H1 (cell line): Measurements from ENCODE around the gene MYL2. TPM values are rescaled to one million over a fixed set of nuclear protein-coding genes. Genes with fewer than 3 reads are reported as not detected.
A peak's percentile ranks its signal among the peaks of the same experiment; 100 is the strongest.

Experiments
- BCL11A ChIP-seq, 2 experiments: IDR thresholded peaks; one replicate each; pipeline ENCODE4 v1.6.1; 2011; ENCODE audit warnings: low read depth in 2 of 2, low read length in 2 of 2, mild to moderate bottlenecking in 2 of 2
- CBX5 ChIP-seq: fragments of 300-800, 300-1000 bp; sonication (generic); IDR thresholded peaks from 2 replicates; pipeline ENCODE4 v1.7.1; 2016; ENCODE audit warnings: antibody characterized with exemption, low read length, low read depth
- EGR1 ChIP-seq: IDR thresholded peaks from 2 replicates; pipeline ENCODE4 v1.6.1; 2011; ENCODE audit warnings: low read depth, low read length, borderline replicate concordance
- POLR2A ChIP-seq, 2 experiments: IDR thresholded peaks; 1 replicate in 1 of 2; 2 replicates in 1 of 2; pipeline ENCODE4 v1.6.1; 2011; ENCODE audit warnings: low read depth in 2 of 2, low read length in 2 of 2, mild to moderate bottlenecking in 2 of 2; ENCODE audit errors: control extremely low read depth in 1 of 2
- SAP30 ChIP-seq: fragments of 300-600 bp; sonication (generic); IDR thresholded peaks from 2 replicates; pipeline ENCODE4 v1.7.1; 2012; ENCODE audit warnings: low read length, moderate library complexity, mild to moderate bottlenecking, inconsistent platforms; ENCODE audit not compliant: insufficient read depth, insufficient replicate concordance
- TEAD4 ChIP-seq: IDR thresholded peaks from 2 replicates; pipeline ENCODE4 v1.6.1; 2012; ENCODE audit warnings: low read depth, low read length, inconsistent platforms, mixed read lengths
- polyA plus RNA-seq, 7 experiments: library from polyadenylated mRNA; depleted of rRNA in 3 of 7; stranded (reverse) in 5 of 7; unstranded in 2 of 7; fragments of >200 nt in 5 of 7; fragments of 200-250 nt in 2 of 7; gene quantifications; 1 replicate in 5 of 7; 2 replicates in 1 of 7; 4 replicates in 1 of 7; pipeline versions ENCODE4 v1.2.1 to v1.2.3, GENCODE V29; 2011 to 2013; ENCODE audit warnings: missing spikeins in 2 of 7, mixed read lengths in 2 of 7
- total RNA-seq: library from RNA; stranded (reverse); fragmentation: NEBNext Ultra II Directional; extraction: Animal tissue kit (Norgen Biotek cat#: 25700); gene quantifications from 2 replicates; pipeline ENCODE4 v1.2.1, GENCODE V29; 2021
- TF ChIP-seq, protein P1 (sequence below): fragments of 300-600 bp; sonication (generic); IDR thresholded peaks from 2 replicates; pipeline ENCODE4 v1.7.1; 2012; ENCODE audit warnings: low read length, moderate library complexity, mild to moderate bottlenecking, inconsistent platforms; ENCODE audit not compliant: insufficient replicate concordance
- TF ChIP-seq, protein P2 (sequence below): IDR thresholded peaks from 2 replicates; pipeline ENCODE4 v1.6.1; 2012; ENCODE audit warnings: inconsistent platforms
- TF ChIP-seq, protein P3 (sequence below): IDR thresholded peaks from 2 replicates; pipeline ENCODE4 v1.6.1; 2011; ENCODE audit warnings: low read length, improper control_type of control experiment

The MYL2 gene
- total and polyA plus RNA-seq, 2 of the 8 experiments (the other 6 are each of a cell fraction or from before 2014, with no cell fraction given) = not detected

GRCh38 chr12:110934093-110934852 is 13.9 kb upstream of the MYL2 start (continued):
- TF ChIP-seq, protein P1, sequence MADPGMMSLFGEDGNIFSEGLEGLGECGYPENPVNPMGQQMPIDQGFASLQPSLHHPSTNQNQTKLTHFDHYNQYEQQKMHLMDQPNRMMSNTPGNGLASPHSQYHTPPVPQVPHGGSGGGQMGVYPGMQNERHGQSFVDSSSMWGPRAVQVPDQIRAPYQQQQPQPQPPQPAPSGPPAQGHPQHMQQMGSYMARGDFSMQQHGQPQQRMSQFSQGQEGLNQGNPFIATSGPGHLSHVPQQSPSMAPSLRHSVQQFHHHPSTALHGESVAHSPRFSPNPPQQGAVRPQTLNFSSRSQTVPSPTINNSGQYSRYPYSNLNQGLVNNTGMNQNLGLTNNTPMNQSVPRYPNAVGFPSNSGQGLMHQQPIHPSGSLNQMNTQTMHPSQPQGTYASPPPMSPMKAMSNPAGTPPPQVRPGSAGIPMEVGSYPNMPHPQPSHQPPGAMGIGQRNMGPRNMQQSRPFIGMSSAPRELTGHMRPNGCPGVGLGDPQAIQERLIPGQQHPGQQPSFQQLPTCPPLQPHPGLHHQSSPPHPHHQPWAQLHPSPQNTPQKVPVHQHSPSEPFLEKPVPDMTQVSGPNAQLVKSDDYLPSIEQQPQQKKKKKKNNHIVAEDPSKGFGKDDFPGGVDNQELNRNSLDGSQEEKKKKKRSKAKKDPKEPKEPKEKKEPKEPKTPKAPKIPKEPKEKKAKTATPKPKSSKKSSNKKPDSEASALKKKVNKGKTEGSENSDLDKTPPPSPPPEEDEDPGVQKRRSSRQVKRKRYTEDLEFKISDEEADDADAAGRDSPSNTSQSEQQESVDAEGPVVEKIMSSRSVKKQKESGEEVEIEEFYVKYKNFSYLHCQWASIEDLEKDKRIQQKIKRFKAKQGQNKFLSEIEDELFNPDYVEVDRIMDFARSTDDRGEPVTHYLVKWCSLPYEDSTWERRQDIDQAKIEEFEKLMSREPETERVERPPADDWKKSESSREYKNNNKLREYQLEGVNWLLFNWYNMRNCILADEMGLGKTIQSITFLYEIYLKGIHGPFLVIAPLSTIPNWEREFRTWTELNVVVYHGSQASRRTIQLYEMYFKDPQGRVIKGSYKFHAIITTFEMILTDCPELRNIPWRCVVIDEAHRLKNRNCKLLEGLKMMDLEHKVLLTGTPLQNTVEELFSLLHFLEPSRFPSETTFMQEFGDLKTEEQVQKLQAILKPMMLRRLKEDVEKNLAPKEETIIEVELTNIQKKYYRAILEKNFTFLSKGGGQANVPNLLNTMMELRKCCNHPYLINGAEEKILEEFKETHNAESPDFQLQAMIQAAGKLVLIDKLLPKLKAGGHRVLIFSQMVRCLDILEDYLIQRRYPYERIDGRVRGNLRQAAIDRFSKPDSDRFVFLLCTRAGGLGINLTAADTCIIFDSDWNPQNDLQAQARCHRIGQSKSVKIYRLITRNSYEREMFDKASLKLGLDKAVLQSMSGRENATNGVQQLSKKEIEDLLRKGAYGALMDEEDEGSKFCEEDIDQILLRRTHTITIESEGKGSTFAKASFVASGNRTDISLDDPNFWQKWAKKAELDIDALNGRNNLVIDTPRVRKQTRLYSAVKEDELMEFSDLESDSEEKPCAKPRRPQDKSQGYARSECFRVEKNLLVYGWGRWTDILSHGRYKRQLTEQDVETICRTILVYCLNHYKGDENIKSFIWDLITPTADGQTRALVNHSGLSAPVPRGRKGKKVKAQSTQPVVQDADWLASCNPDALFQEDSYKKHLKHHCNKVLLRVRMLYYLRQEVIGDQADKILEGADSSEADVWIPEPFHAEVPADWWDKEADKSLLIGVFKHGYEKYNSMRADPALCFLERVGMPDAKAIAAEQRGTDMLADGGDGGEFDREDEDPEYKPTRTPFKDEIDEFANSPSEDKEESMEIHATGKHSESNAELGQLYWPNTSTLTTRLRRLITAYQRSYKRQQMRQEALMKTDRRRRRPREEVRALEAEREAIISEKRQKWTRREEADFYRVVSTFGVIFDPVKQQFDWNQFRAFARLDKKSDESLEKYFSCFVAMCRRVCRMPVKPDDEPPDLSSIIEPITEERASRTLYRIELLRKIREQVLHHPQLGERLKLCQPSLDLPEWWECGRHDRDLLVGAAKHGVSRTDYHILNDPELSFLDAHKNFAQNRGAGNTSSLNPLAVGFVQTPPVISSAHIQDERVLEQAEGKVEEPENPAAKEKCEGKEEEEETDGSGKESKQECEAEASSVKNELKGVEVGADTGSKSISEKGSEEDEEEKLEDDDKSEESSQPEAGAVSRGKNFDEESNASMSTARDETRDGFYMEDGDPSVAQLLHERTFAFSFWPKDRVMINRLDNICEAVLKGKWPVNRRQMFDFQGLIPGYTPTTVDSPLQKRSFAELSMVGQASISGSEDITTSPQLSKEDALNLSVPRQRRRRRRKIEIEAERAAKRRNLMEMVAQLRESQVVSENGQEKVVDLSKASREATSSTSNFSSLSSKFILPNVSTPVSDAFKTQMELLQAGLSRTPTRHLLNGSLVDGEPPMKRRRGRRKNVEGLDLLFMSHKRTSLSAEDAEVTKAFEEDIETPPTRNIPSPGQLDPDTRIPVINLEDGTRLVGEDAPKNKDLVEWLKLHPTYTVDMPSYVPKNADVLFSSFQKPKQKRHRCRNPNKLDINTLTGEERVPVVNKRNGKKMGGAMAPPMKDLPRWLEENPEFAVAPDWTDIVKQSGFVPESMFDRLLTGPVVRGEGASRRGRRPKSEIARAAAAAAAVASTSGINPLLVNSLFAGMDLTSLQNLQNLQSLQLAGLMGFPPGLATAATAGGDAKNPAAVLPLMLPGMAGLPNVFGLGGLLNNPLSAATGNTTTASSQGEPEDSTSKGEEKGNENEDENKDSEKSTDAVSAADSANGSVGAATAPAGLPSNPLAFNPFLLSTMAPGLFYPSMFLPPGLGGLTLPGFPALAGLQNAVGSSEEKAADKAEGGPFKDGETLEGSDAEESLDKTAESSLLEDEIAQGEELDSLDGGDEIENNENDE = no peak
- TF ChIP-seq SAP30 (no peak), TEAD4 (peak; percentile 43; the same call in 1 of the 2 replicates), CBX5 (no peak), BCL11A (IDR thresholded peaks at IDR 0.05; ENCODE audit: low read depth in 2 of 2, low read length in 2 of 2) (no peak), EGR1 (no peak), POLR2A (IDR thresholded peaks at IDR 0.05; ENCODE audit: control extremely low read depth in 1 of 2, low read depth in 2 of 2, low read length in 2 of 2) (no peak)
- TF ChIP-seq, protein P2, sequence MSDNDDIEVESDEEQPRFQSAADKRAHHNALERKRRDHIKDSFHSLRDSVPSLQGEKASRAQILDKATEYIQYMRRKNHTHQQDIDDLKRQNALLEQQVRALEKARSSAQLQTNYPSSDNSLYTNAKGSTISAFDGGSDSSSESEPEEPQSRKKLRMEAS = peak; percentile 46; the same call in 1 of the 2 replicates
- TF ChIP-seq, protein P3, sequence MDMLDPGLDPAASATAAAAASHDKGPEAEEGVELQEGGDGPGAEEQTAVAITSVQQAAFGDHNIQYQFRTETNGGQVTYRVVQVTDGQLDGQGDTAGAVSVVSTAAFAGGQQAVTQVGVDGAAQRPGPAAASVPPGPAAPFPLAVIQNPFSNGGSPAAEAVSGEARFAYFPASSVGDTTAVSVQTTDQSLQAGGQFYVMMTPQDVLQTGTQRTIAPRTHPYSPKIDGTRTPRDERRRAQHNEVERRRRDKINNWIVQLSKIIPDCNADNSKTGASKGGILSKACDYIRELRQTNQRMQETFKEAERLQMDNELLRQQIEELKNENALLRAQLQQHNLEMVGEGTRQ = no peak
